HL-60 (cell line): ENCODE measurements around the gene SPTBN1.

ENCODE experiments used
- DNase-seq, 2 experiments: peaks; one replicate each; pipeline ENCODE4 v3.0.0-alpha.2; 2010 to 2020; ENCODE audit warnings: low read depth in 1 of 2, low spot score in 1 of 2
- H3K27ac ChIP-seq: fragments of 250-450 bp; sonication (Bioruptor Pico); replicated peaks from 2 replicates; pipeline ENCODE4 v1.5.1; 2020; ENCODE audit warnings: mild to moderate bottlenecking, moderate library complexity
- H3K27me3 ChIP-seq: fragments of 250-450 bp; sonication (Bioruptor Pico); 2 replicates; pipeline ENCODE4 v1.5.1; 2021; ENCODE audit warnings: mild to moderate bottlenecking, moderate library complexity; ENCODE audit not compliant: insufficient read depth, poor library complexity, severe bottlenecking
- H3K4me3 ChIP-seq: replicated peaks from 2 replicates; pipeline ENCODE4 v1.5.1; 2011; ENCODE audit warnings: mild to moderate bottlenecking, control low read depth, low read length; ENCODE audit not compliant: insufficient read depth
- CTCF ChIP-seq: IDR thresholded peaks from one replicate; pipeline ENCODE4 v1.5.1; 2011; ENCODE audit warnings: low read length, control low read depth, inconsistent platforms; ENCODE audit not compliant: insufficient read depth
- GABPA ChIP-seq: IDR thresholded peaks from 2 replicates; pipeline ENCODE4 v1.6.1; 2012; ENCODE audit warnings: low read depth
- POLR2AphosphoS5 ChIP-seq: IDR thresholded peaks from 2 replicates; pipeline ENCODE4 v1.6.1; 2012; ENCODE audit warnings: low read depth
- SPI1 ChIP-seq: IDR thresholded peaks from 2 replicates; pipeline ENCODE4 v1.6.1; 2012; ENCODE audit warnings: low read depth, mild to moderate bottlenecking, borderline replicate concordance
- TF ChIP-seq, protein P1 (sequence below): IDR thresholded peaks from 2 replicates; pipeline ENCODE4 v1.6.1; 2012; ENCODE audit warnings: low read depth; ENCODE audit not compliant: insufficient replicate concordance

Gene SPTBN1

GRCh38 chr2:54649191-54649590, 193.1 kb downstream of the SPTBN1 start:
- no peak for TF ChIP-seq GABPA
- TF ChIP-seq, protein P1, sequence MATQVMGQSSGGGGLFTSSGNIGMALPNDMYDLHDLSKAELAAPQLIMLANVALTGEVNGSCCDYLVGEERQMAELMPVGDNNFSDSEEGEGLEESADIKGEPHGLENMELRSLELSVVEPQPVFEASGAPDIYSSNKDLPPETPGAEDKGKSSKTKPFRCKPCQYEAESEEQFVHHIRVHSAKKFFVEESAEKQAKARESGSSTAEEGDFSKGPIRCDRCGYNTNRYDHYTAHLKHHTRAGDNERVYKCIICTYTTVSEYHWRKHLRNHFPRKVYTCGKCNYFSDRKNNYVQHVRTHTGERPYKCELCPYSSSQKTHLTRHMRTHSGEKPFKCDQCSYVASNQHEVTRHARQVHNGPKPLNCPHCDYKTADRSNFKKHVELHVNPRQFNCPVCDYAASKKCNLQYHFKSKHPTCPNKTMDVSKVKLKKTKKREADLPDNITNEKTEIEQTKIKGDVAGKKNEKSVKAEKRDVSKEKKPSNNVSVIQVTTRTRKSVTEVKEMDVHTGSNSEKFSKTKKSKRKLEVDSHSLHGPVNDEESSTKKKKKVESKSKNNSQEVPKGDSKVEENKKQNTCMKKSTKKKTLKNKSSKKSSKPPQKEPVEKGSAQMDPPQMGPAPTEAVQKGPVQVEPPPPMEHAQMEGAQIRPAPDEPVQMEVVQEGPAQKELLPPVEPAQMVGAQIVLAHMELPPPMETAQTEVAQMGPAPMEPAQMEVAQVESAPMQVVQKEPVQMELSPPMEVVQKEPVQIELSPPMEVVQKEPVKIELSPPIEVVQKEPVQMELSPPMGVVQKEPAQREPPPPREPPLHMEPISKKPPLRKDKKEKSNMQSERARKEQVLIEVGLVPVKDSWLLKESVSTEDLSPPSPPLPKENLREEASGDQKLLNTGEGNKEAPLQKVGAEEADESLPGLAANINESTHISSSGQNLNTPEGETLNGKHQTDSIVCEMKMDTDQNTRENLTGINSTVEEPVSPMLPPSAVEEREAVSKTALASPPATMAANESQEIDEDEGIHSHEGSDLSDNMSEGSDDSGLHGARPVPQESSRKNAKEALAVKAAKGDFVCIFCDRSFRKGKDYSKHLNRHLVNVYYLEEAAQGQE, result no peak
- no peak for TF ChIP-seq SPI1
- no peak for TF ChIP-seq CTCF
- no peak for TF ChIP-seq POLR2AphosphoS5
- no peak for DNase-seq

GRCh38 chr2:54649633-54650032, 193.5 kb downstream of the SPTBN1 start:
- Histone ChIP-seq H3K27me3 (no peaks in the 10 kb centered on the region), H3K27ac (no peak overlapping the region), H3K4me3 (no peak overlapping the region)
- no peak for DNase-seq
- TF ChIP-seq, protein P1, result no peak
- TF ChIP-seq POLR2AphosphoS5, result no peak
- TF ChIP-seq CTCF, result no peak
- no peak for TF ChIP-seq GABPA
- TF ChIP-seq SPI1, result no peak

More at GRCh38 chr2:54649191-54649590, 193.1 kb downstream of the SPTBN1 start:
- Histone ChIP-seq H3K27ac (no peak overlapping the region), H3K27me3 (no peaks in the 10 kb centered on the region), H3K4me3 (no peak overlapping the region)

DNA sequence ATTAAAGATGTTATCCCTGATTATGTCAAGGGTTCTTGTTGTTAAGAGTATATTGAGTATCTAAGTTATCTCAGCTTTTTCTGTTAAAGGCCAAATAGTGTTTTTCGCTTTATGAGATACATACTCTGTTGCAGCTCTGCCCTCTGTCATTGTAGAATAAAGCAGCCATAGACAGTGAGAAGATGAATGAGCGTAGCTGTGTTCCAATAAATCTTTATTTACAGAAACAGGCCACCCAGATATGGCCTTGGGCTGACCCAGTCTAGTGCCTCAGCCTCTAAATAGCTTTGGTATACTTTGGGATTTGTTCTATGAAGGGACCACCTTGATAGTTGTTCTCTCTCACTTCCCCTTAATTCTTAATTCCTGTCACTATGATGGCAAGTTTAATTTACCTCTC, 194.5 kb downstream of the SPTBN1 start:
- no peak overlapping the region for H3K27ac ChIP-seq
- no peaks in the 10 kb centered on the region for H3K27me3 ChIP-seq
- no peak for DNase-seq
- no peak overlapping the region for H3K4me3 ChIP-seq
- TF ChIP-seq POLR2AphosphoS5 (no peak), GABPA (no peak), SPI1 (no peak)
- TF ChIP-seq, protein P1, result no peak
